Endothelial cell of umbilical vein (primary cell): ENCODE data around the gene ADCY3. TPM values are rescaled to one million over a fixed set of nuclear protein-coding genes. Genes with fewer than 3 reads are reported as not detected.

Experiments
- BruUV-seq: library from RNA; stranded (reverse); fragments of 400-500 nt; replicated peaks from 2 replicates; lab custom pipeline; 2021; lab: Mats Ljungman, UMichigan
- CTCF ChIA-PET: fragments of 300-600, 350-600 bp; sonication (Branson Sonifier 250); formaldehyde crosslinking; loops from one replicate; lab custom pipeline; 2021; ENCODE audit warnings: antibody characterized with exemption, inconsistent platforms; lab: Charles Lee
- POLR2A ChIA-PET: fragments of 300-600, 350-600 bp; sonication (Branson Sonifier 250); formaldehyde crosslinking; loops from one replicate; lab custom pipeline; 2021; ENCODE audit warnings: antibody characterized with exemption, inconsistent platforms; lab: Charles Lee
- DNase-seq: peaks from one replicate; pipeline ENCODE4 v3.0.0-alpha.2; 2011; ENCODE audit warnings: low read depth, low spot score
- FAIRE-seq: peaks from 2 replicates; lab custom pipeline; 2011; peaks lifted over from hg19 to GRCh38; lab: Jason Lieb, UNC
- H2AFZ ChIP-seq: 2 replicates; pipeline ENCODE4 v1.6.0; 2012; ENCODE audit warnings: low read depth, low read length, control low read depth, inconsistent platforms
- H3K27ac ChIP-seq: 2 replicates; pipeline ENCODE4 v1.5.1; 2011; ENCODE audit warnings: low read depth, mild to moderate bottlenecking, control low read depth, low read length, moderate library complexity; ENCODE audit not compliant: insufficient read depth
- H3K27me3 ChIP-seq, 2 experiments: 2 replicates each; pipeline versions ENCODE4 v1.6.0 to v1.6.1; 2011; ENCODE audit warnings: low read length in 2 of 2, mixed read lengths in 1 of 2; ENCODE audit not compliant: control insufficient read depth in 2 of 2, insufficient read depth in 2 of 2
- H3K36me3 ChIP-seq, 2 experiments: 2 replicates in 1 of 2; 3 replicates in 1 of 2; pipeline ENCODE4 v1.5.1; 2011; ENCODE audit warnings: low read length in 2 of 2, mild to moderate bottlenecking in 1 of 2, moderate library complexity in 1 of 2; ENCODE audit not compliant: control insufficient read depth in 2 of 2, insufficient read depth in 2 of 2; ENCODE audit errors: extremely low read depth in 1 of 2
- H3K4me1 ChIP-seq: 3 replicates; pipeline ENCODE4 v1.5.1; 2011; ENCODE audit warnings: mild to moderate bottlenecking, low read length; ENCODE audit not compliant: control insufficient read depth, insufficient read depth; ENCODE audit errors: extremely low read depth
- H3K4me2 ChIP-seq: 2 replicates; pipeline ENCODE4 v1.6.1; 2011; ENCODE audit warnings: low read length, control low read depth, mixed read lengths; ENCODE audit not compliant: insufficient read depth
- H3K4me3 ChIP-seq, 3 experiments: fragments of 200-600 bp in 1 of 3; sonication (generic), shearing (Covaris generic) in 1 of 3; replicated peaks in 1 of 3; 2 replicates each; pipeline ENCODE4 v1.5.1; 2011 to 2016; ENCODE audit warnings: control low read depth in 3 of 3, low read length in 3 of 3, mild to moderate bottlenecking in 2 of 3, inconsistent platforms in 1 of 3, low read depth in 1 of 3, moderate library complexity in 1 of 3; ENCODE audit not compliant: insufficient read depth in 1 of 3
- H3K79me2 ChIP-seq: 2 replicates; pipeline ENCODE4 v1.6.0; 2012; ENCODE audit warnings: low read length, inconsistent platforms; ENCODE audit not compliant: control insufficient read depth, insufficient read depth
- H3K9ac ChIP-seq: replicated peaks from 2 replicates; pipeline ENCODE3; 2011; ENCODE audit warnings: low read length, control low read depth; ENCODE audit not compliant: insufficient read depth; ENCODE audit errors: extremely low read depth
- H3K9me1 ChIP-seq: replicated peaks from 3 replicates; pipeline ENCODE4 v1.6.0; 2011; ENCODE audit warnings: mild to moderate bottlenecking, low read length; ENCODE audit not compliant: control insufficient read depth, insufficient read depth; ENCODE audit errors: extremely low read depth
- H3K9me3 ChIP-seq: replicated peaks from 2 replicates; pipeline ENCODE4 v1.5.1; 2012; ENCODE audit warnings: low read length, inconsistent platforms; ENCODE audit not compliant: control insufficient read depth, insufficient read depth
- H4K20me1 ChIP-seq: replicated peaks from 2 replicates; pipeline ENCODE3; 2011; ENCODE audit warnings: mild to moderate bottlenecking, low read length; ENCODE audit not compliant: control insufficient read depth, insufficient read depth; ENCODE audit errors: extremely low read depth
- EZH2 ChIP-seq: IDR thresholded peaks from 2 replicates; pipeline ENCODE4 v1.6.1; 2012; ENCODE audit warnings: borderline replicate concordance, low read depth, mild to moderate bottlenecking, moderate library complexity, low read length, inconsistent platforms; ENCODE audit not compliant: severe bottlenecking
- FOS ChIP-seq: IDR thresholded peaks from 2 replicates; pipeline ENCODE4 v1.6.1; 2011; ENCODE audit warnings: mild to moderate bottlenecking, low read length, moderate library complexity, borderline replicate concordance; ENCODE audit not compliant: insufficient read depth
- GATA2 ChIP-seq: IDR thresholded peaks from 2 replicates; pipeline ENCODE4 v1.7.0; 2011; ENCODE audit warnings: low read depth, mild to moderate bottlenecking, moderate library complexity, mixed read lengths, low read length; ENCODE audit not compliant: insufficient read length, insufficient read depth
- JUN ChIP-seq: IDR thresholded peaks from 2 replicates; pipeline ENCODE4 v1.6.1; 2011; ENCODE audit warnings: borderline replicate concordance, low read depth; ENCODE audit not compliant: insufficient read length, insufficient read depth
- MAX ChIP-seq: IDR thresholded peaks from 2 replicates; pipeline ENCODE4 v1.6.1; 2011; ENCODE audit not compliant: insufficient read depth, insufficient read length
- MYC ChIP-seq: IDR thresholded peaks from one replicate; pipeline ENCODE4 v1.6.1; 2011; ENCODE audit warnings: mild to moderate bottlenecking, low read depth, low read length
- POLR2A ChIP-seq: IDR thresholded peaks from 2 replicates; pipeline ENCODE4 v1.6.1; 2012; ENCODE audit warnings: low read depth, mild to moderate bottlenecking, control low read depth, low read length
- POLR2AphosphoS5 ChIP-seq: IDR thresholded peaks from 2 replicates; pipeline ENCODE4 v1.6.1; 2012; ENCODE audit warnings: low read depth, mild to moderate bottlenecking, control low read depth, low read length, moderate library complexity; ENCODE audit not compliant: insufficient read depth
- dilution Hi-C: fragments of 300-500 bp; cut with MboI; formaldehyde crosslinking; loops from one replicate; pipeline ENCODE4 v1.15.0; 2019; ENCODE audit warnings: low sequenced_read_pairs; ENCODE audit not compliant: extremely low pct_ligation_motif_present
- intact Hi-C: fragments of 100-400 bp; cut with micrococcal nuclease; formaldehyde crosslinking; loops from one replicate; pipeline ENCODE4 v1.10.0; 2022
- polyA plus RNA-seq, 4 experiments: library from polyadenylated mRNA; depleted of rRNA in 3 of 4; stranded (reverse) in 3 of 4; unstranded in 1 of 4; fragments of >200 nt; gene quantifications; 2 replicates each; pipeline versions ENCODE4 v1.2.1 to v1.2.3, GENCODE V29; 2011 to 2012; ENCODE audit warnings: missing spikeins in 1 of 4
- total RNA-seq: library from RNA; stranded (reverse); gene quantifications from 2 replicates; pipeline ENCODE4 v1.2.3, GENCODE V29; 2021
- TF ChIP-seq, protein P1 (sequence below), 2 donors: IDR thresholded peaks; 1 replicate in 1 of 2; 2 replicates in 1 of 2; pipeline ENCODE4 v1.5.1; 2011; ENCODE audit warnings: low read length in 2 of 2, mild to moderate bottlenecking in 2 of 2, moderate library complexity in 2 of 2, control low read depth in 1 of 2, inconsistent platforms in 1 of 2, low read depth in 1 of 2; ENCODE audit not compliant: insufficient read depth in 1 of 2; ENCODE audit errors: extremely low read depth in 1 of 2

Gene ADCY3
- total and polyA plus RNA-seq, 2 donors (not counting 3 experiments of a cell fraction or from before 2014, with no cell fraction given) = 54.0 to 61.3 TPM

DNA sequence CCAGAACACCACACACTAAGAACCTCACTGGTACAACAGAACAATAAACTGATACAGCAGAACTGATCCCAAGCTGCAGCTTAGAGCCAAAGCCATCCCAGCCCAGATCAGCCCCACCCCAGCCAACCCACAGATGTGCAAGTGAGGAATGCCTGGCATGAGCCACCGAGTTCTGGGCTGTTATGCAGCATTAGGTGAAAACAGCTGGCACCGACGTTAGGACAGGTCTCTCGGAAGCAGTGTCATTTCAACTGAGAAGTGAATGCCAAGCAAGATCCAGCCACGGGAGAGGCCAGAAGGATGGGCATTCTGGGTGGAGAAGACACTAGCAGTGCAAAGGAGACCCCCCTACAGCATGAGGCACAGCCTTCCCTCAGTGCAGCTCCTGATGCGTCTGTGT lies 38.9 kb downstream of the ADCY3 start:
- ChIA-PET POLR2A (interaction anchor here (0.6 kb wide), 1 partner anchor 103 kb away, joined by 4 read pairs; no protein-coding TSS in a partner anchor), CTCF (no interaction called here)
- BruUV-seq = no TSS peak
- Histone ChIP-seq H3K4me1 (peaks cover 3% of the 10 kb centered on the region), H3K4me3 (no peak overlapping the region), H3K36me3 (no peaks in the 10 kb centered on the region), H3K27me3 (no peaks in the 10 kb centered on the region), H3K27ac (no peak overlapping the region), H3K9me3 (no peaks in the 10 kb centered on the region), H4K20me1 (no peaks in the 10 kb centered on the region), H3K79me2 (peaks cover 2% of the 10 kb centered on the region), H2AFZ (no peak overlapping the region), H3K9ac (no peak overlapping the region), H3K4me2 (no peak overlapping the region), H3K9me1 (no peaks in the 10 kb centered on the region)
- dilution Hi-C loops (no loop called here), intact Hi-C loops (no loop called here)
- FAIRE-seq = no peak
- TF ChIP-seq MAX (no peak), POLR2A (no peak)
- no peak for DNase-seq

DNA sequence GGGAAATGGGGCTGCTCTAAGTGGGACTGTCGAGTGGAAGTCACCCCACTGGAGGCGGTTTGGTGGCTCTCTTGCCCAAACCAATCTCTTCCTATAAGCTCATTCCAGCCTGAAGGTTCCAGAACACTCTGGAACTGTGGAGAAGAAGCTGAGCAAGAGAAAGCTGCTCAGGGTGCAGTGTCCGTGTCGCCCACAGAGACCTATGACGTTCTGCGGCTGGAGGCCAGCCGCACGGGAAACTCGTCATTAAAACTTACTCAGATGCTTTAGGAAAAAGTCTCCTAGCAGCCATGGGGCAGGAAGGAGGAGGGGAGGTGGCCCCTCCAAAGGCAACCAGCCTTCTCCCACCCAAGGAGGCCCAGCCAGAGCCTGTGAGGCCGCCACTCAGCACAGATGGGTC lies 41.7 kb downstream of the ADCY3 start:
- Histone ChIP-seq H3K27me3 (no peaks in the 10 kb centered on the region), H3K4me2 (no peak overlapping the region), H3K4me3 (no peak overlapping the region), H3K4me1 (no peaks in the 10 kb centered on the region), H3K79me2 (no peaks in the 10 kb centered on the region), H4K20me1 (no peaks in the 10 kb centered on the region), H3K27ac (no peak overlapping the region), H3K36me3 (no peaks in the 10 kb centered on the region), H3K9ac (no peak overlapping the region), H3K9me3 (no peaks in the 10 kb centered on the region), H3K9me1 (no peaks in the 10 kb centered on the region), H2AFZ (no peak overlapping the region)
- ChIA-PET CTCF (no interaction called here), POLR2A (no interaction called here)
- intact Hi-C loops (no loop called here), dilution Hi-C loops (no loop called here)
- DNase-seq = no peak
- no peak for FAIRE-seq
- no TSS peak for BruUV-seq
- TF ChIP-seq FOS (no peak), JUN (no peak), MYC (no peak), EZH2 (no peak), POLR2AphosphoS5 (no peak), MAX (no peak), POLR2A (no peak), GATA2 (no peak)
- TF ChIP-seq, protein P1, sequence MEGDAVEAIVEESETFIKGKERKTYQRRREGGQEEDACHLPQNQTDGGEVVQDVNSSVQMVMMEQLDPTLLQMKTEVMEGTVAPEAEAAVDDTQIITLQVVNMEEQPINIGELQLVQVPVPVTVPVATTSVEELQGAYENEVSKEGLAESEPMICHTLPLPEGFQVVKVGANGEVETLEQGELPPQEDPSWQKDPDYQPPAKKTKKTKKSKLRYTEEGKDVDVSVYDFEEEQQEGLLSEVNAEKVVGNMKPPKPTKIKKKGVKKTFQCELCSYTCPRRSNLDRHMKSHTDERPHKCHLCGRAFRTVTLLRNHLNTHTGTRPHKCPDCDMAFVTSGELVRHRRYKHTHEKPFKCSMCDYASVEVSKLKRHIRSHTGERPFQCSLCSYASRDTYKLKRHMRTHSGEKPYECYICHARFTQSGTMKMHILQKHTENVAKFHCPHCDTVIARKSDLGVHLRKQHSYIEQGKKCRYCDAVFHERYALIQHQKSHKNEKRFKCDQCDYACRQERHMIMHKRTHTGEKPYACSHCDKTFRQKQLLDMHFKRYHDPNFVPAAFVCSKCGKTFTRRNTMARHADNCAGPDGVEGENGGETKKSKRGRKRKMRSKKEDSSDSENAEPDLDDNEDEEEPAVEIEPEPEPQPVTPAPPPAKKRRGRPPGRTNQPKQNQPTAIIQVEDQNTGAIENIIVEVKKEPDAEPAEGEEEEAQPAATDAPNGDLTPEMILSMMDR (IDR thresholded peaks at IDR 0.05; ENCODE audit: extremely low read depth in 1 of 2, insufficient read depth in 1 of 2, low read depth in 1 of 2, low read length in 2 of 2) = no peak
